Smooth muscle cell (in vitro differentiated cells): Measurements from ENCODE around the gene CHST1. TPM values are rescaled to one million over a fixed set of nuclear protein-coding genes. Genes with fewer than 3 reads are reported as not detected.

Experiments
- DNase-seq: peaks from one replicate; lab custom pipeline; 2025; ENCODE audit not compliant: unreplicated experiment; lab: John Stamatoyannopoulos, UW
- H2AFZ ChIP-seq: fragments of 200-600 bp; sonication (generic); 2 replicates; pipeline ENCODE4 v1.6.0; 2016; ENCODE audit warnings: antibody characterized with exemption, low read depth, mild to moderate bottlenecking
- H3F3A ChIP-seq: fragments of 200-600 bp; sonication (generic); 2 replicates; pipeline ENCODE4 v1.6.0; 2017; ENCODE audit warnings: antibody characterized with exemption, low read depth
- H3K27ac ChIP-seq: fragments of 200-600 bp; sonication (generic); 2 replicates; pipeline ENCODE4 v1.5.1; 2016; ENCODE audit warnings: low read depth, mild to moderate bottlenecking
- H3K27me3 ChIP-seq: fragments of 200-600 bp; sonication (generic); 2 replicates; pipeline ENCODE4 v1.6.1; 2016; ENCODE audit warnings: low read depth, mild to moderate bottlenecking
- H3K36me3 ChIP-seq: fragments of 200-600 bp; sonication (generic); 2 replicates; pipeline ENCODE4 v1.5.1; 2016; ENCODE audit warnings: low read depth
- H3K4me1 ChIP-seq: fragments of 200-600 bp; sonication (generic); 2 replicates; pipeline ENCODE4 v1.5.1; 2016; ENCODE audit warnings: low read depth
- H3K4me2 ChIP-seq: fragments of 200-600 bp; sonication (generic); 2 replicates; pipeline ENCODE4 v1.6.0; 2016; ENCODE audit warnings: mild to moderate bottlenecking
- H3K4me3 ChIP-seq: fragments of 200-600 bp; sonication (generic); 2 replicates; pipeline ENCODE4 v1.5.1; 2016; ENCODE audit warnings: mild to moderate bottlenecking
- H3K79me2 ChIP-seq: fragments of 200-600 bp; sonication (generic); 2 replicates; pipeline ENCODE4 v1.6.0; 2016; ENCODE audit warnings: low read depth, mild to moderate bottlenecking
- H3K9ac ChIP-seq: fragments of 200-600 bp; sonication (generic); 2 replicates; pipeline ENCODE4 v1.6.0; 2016; ENCODE audit warnings: low read depth
- H3K9me3 ChIP-seq: fragments of 200-600 bp; sonication (generic); replicated peaks from 2 replicates; pipeline ENCODE4 v1.5.1; 2016; ENCODE audit warnings: low read depth
- H4K20me1 ChIP-seq: fragments of 200-600 bp; sonication (generic); 2 replicates; pipeline ENCODE4 v1.6.0; 2016; ENCODE audit warnings: low read depth
- WGBS: methylation state at CpG from one replicate; pipeline ENCODE4 v1.1.7; 2016; ENCODE audit warnings: low lambda C conversion rate; 5-methylcytosine and 5-hydroxymethylcytosine counted together
- polyA plus RNA-seq: library from polyadenylated mRNA; unstranded; fragments of >200 nt; fragmentation: Nextera tagmentation; extraction: Ambion mirVana; gene quantifications from 2 replicates; pipeline ENCODE4 v1.2.1, GENCODE V29; 2016
- total RNA-seq: library from RNA; depleted of rRNA; stranded (reverse); fragments of >200 nt; gene quantifications from 2 replicates; pipeline ENCODE4 v1.2.3, GENCODE V29; 2014
- TF ChIP-seq, protein P1 (sequence below): fragments of 200-600 bp; sonication (generic); IDR thresholded peaks from 2 replicates; pipeline ENCODE4 v1.5.1; 2017; ENCODE audit warnings: borderline replicate concordance, mild to moderate bottlenecking, antibody characterized with exemption; ENCODE audit not compliant: insufficient read depth, poor library complexity, severe bottlenecking

The CHST1 gene
- total and polyA plus RNA-seq, 2 experiments from 2014 or later = 3.8 to 15.9 TPM

DNA sequence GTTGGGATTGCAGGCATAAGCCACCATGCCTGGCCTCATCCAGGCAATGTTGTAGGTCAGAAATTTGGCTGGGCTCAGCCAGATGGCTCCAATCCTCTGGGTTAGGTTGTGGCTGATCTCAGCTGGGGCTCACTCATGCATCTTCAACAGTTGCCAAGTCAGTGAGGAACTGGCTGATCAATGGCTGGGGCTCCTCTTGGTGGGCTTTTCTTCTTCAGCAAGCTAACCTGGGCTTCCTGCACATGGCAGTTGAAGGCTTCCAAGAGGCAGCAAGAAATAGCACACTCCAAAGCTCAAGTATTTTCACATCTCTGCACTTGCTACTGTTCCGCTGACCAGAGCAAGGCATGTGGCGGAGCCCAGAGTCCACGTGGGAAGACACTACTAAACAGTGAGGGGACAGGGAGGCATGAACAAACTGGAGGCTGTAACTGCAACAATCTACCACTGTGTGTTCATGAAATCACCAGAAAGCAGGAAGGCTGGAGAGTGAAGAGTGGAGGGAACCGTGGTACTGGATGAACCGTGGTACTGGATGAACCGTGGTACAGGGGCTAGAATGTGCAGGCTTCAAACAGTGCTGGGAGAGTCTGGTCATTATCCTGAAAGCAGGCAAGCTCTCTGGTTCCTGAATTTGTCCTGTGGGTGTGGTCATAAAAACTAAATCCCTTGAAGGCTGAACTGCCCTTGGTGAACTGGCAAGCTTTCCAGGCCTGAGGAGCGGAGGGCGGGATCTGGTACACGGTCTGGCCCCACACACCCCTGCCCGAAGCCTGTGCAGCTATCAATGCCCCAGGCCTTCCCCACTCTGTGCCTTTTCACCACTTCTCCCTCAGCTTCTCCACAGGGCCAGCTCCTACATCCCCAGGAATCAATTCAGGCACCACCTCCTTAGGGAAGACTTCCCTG is 20.2 kb downstream of the CHST1 start:
- Histone ChIP-seq H3K9me3 (no peaks in the 10 kb centered on the region), H3F3A (no peaks in the 10 kb centered on the region), H3K36me3 (no peaks in the 10 kb centered on the region), H3K4me2 (no peak overlapping the region), H3K79me2 (no peaks in the 10 kb centered on the region), H3K9ac (no peak overlapping the region), H2AFZ (no peak overlapping the region), H3K4me1 (peaks cover 6% of the 10 kb centered on the region), H3K27me3 (no peaks in the 10 kb centered on the region), H3K4me3 (no peak overlapping the region), H3K27ac (no peak overlapping the region), H4K20me1 (no peaks in the 10 kb centered on the region)
- TF ChIP-seq, protein P1, sequence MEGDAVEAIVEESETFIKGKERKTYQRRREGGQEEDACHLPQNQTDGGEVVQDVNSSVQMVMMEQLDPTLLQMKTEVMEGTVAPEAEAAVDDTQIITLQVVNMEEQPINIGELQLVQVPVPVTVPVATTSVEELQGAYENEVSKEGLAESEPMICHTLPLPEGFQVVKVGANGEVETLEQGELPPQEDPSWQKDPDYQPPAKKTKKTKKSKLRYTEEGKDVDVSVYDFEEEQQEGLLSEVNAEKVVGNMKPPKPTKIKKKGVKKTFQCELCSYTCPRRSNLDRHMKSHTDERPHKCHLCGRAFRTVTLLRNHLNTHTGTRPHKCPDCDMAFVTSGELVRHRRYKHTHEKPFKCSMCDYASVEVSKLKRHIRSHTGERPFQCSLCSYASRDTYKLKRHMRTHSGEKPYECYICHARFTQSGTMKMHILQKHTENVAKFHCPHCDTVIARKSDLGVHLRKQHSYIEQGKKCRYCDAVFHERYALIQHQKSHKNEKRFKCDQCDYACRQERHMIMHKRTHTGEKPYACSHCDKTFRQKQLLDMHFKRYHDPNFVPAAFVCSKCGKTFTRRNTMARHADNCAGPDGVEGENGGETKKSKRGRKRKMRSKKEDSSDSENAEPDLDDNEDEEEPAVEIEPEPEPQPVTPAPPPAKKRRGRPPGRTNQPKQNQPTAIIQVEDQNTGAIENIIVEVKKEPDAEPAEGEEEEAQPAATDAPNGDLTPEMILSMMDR = no peak
- no peak for DNase-seq
- 89% methylated on average over 8 of the region's 10 CpGs for WGBS

DNA sequence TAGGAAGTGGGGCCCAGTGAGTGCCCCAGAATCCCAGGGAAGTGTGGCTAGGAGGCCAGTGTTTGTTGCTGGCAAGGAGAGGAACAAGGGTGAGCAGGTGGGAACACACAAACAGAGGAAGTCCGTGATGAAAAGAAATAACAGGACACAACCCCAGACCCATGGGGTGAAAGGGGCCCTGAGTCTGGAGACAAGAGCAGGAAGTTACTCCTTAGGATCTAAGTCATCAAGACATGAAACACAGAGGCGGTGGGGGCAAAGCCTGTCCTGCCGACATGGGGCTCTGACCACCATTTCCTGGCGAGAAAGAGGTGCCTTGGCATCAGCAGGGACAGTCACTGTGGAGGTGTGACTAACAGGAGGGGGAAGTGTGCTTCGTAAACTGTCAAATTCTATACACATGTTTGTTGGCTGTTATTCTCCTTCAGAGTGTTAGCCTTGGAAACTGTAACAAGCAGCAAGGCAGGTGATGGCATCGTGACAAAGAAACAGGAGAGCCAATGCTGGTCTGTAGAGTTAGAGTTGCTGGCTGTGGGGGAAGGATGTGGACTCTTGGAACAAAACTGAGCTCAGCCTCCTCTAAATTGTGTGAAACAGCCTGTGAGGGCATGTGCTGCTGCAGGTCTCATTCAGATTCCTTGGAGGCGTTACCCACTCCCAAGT is 21.7 kb downstream of the CHST1 start:
- DNase-seq = no peak
- Histone ChIP-seq H3K79me2 (no peaks in the 10 kb centered on the region), H3K4me2 (no peak overlapping the region), H3K27me3 (no peaks in the 10 kb centered on the region), H4K20me1 (no peaks in the 10 kb centered on the region), H3K4me3 (no peak overlapping the region), H3K4me1 (peaks cover 6% of the 10 kb centered on the region), H3K9me3 (no peaks in the 10 kb centered on the region), H3K27ac (no peak overlapping the region), H3K9ac (no peak overlapping the region), H3F3A (no peaks in the 10 kb centered on the region), H3K36me3 (no peaks in the 10 kb centered on the region), H2AFZ (no peak overlapping the region)
- 86% methylated on average over 7 of the region's 7 CpGs for WGBS
- TF ChIP-seq, protein P1 = no peak

DNA sequence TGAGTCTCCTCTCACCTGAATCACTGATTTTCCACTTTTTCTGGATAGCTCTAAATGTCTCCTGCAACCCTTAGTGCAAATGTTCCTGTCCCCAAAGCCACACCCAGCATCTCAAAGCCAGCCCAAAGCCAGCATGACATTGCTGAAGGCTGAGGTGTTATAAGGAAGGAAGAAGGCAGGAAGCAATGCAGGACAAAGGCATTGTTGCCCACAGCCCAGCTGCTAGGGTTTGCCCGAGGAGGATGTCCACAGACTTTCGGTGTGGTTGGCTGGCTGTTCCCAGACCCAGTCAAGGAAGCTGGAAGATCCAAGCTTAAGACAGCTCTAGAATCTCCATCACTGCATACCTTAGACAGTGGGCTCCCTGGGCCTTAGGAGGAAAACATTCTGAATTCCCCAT is 23.5 kb downstream of the CHST1 start:
- Histone ChIP-seq H3K4me1 (no peaks in the 10 kb centered on the region), H2AFZ (no peak overlapping the region), H3K27me3 (no peaks in the 10 kb centered on the region), H3K79me2 (no peaks in the 10 kb centered on the region), H4K20me1 (no peaks in the 10 kb centered on the region), H3K36me3 (no peaks in the 10 kb centered on the region), H3K4me2 (no peak overlapping the region), H3F3A (no peaks in the 10 kb centered on the region), H3K9ac (no peak overlapping the region), H3K9me3 (no peaks in the 10 kb centered on the region), H3K4me3 (no peak overlapping the region), H3K27ac (no peak overlapping the region)
- 82% methylated on average over 2 of the region's 2 CpGs for WGBS
- DNase-seq = no peak
- TF ChIP-seq, protein P1 = no peak
